Heart left ventricle (tissue), 13 donors: Measurements from ENCODE around the gene SYN1.

Experiments used
- POLR2A ChIP-seq, 2 donors: fragments of 450-650 bp; IDR thresholded peaks; one replicate each; pipeline ENCODE4 v1.6.1; 2017; ENCODE audit warnings: antibody characterized with exemption in 2 of 2, mild to moderate bottlenecking in 2 of 2, moderate library complexity in 2 of 2
- TF ChIP-seq, protein P1 (sequence below), 12 donors: fragments of 200-600 bp; sonication (generic) in 4 of 12; IDR thresholded peaks; one replicate each; pipeline versions ENCODE4 v1.5.0 to v1.8.0; 2018 to 2022; ENCODE audit warnings: antibody characterized with exemption in 12 of 12, mild to moderate bottlenecking in 5 of 12
- donor health status: ischemic (EF 13 %, LVEDD 7.1; RV severe dilation, severe dysfunction).
- donor health status: DM: no; HTN: yes; CAD: no.
- donor health status: DM: no; HTN: no; CAD: no.
- donor health status: ischemic (EF 25% LVEDD 6.9; RV normal size, moderate dysfunction).
- donor health status: ischemic (EF 25% LVEDD 5.7; RV mildly dilated, moderate dysfunction).
- donor health status: ischemic (EF 35%, LVEDD 5.7; RV mildly dilated, moderate dysfunction).
- donor health status: nonischemic (EF 11% LVEDD 7.7; RV severe dilation, severe dysfunction).
- donor health status: DM: yes; HTN: yes; CAD: no.
- donor health status: PGD.
- donor health status: ischemic (EF 29% LVEDD 5.4; RV normal size, mild dysfunction).
- donor health status: nonischemic (EF 23%, LVEDD 6.1; RV moderate dilation, normal function).

DNA sequence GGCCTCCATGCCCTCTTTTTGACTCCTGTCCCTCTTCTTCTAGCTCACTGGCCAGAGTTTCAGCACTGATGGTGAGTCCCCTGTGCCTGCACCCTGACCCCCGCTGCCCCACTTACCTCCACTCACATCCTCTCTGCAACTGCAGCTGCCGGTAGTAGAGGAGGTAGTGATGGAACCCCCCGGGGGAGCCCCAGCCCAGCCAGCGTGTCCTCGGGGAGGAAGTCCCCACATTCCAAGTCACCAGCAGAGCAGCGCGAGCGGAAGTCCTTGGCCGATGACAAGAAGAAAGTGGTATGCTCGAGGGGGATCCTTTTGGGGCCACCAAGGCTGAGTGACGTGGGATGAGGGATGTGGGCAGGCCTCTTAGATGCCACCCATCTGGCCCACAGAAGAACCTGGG is 52.8 kb downstream of the SYN1 start:
- TF ChIP-seq, protein P1, sequence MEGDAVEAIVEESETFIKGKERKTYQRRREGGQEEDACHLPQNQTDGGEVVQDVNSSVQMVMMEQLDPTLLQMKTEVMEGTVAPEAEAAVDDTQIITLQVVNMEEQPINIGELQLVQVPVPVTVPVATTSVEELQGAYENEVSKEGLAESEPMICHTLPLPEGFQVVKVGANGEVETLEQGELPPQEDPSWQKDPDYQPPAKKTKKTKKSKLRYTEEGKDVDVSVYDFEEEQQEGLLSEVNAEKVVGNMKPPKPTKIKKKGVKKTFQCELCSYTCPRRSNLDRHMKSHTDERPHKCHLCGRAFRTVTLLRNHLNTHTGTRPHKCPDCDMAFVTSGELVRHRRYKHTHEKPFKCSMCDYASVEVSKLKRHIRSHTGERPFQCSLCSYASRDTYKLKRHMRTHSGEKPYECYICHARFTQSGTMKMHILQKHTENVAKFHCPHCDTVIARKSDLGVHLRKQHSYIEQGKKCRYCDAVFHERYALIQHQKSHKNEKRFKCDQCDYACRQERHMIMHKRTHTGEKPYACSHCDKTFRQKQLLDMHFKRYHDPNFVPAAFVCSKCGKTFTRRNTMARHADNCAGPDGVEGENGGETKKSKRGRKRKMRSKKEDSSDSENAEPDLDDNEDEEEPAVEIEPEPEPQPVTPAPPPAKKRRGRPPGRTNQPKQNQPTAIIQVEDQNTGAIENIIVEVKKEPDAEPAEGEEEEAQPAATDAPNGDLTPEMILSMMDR (IDR thresholded peaks at IDR 0.05): no peak
- TF ChIP-seq POLR2A (IDR thresholded peaks at IDR 0.05): no peak
